ENCODE data around the gene TMEM51.

DNA sequence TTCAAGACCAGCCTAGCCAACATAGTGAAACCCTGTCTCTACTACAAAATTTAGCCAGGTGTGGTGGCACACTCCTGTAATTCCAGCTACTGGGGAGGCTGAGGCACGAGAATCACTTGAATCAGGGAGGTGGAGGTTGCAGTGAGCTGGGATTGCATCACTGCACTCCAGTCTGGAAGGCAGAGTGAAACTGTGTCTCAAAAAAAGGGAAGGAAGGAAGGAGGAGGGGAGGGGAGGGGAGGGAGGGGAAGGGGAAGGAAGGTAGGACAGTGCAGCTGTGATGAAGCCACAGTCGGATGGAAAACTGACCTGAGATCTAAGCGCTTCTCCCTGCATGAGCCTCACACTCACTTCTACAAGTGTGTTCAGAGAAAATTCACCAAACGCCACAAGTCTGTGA, 71.4 kb downstream of the TMEM51 start:
- TF ChIP-seq, protein P1, sequence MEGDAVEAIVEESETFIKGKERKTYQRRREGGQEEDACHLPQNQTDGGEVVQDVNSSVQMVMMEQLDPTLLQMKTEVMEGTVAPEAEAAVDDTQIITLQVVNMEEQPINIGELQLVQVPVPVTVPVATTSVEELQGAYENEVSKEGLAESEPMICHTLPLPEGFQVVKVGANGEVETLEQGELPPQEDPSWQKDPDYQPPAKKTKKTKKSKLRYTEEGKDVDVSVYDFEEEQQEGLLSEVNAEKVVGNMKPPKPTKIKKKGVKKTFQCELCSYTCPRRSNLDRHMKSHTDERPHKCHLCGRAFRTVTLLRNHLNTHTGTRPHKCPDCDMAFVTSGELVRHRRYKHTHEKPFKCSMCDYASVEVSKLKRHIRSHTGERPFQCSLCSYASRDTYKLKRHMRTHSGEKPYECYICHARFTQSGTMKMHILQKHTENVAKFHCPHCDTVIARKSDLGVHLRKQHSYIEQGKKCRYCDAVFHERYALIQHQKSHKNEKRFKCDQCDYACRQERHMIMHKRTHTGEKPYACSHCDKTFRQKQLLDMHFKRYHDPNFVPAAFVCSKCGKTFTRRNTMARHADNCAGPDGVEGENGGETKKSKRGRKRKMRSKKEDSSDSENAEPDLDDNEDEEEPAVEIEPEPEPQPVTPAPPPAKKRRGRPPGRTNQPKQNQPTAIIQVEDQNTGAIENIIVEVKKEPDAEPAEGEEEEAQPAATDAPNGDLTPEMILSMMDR (conservative IDR thresholded peaks at IDR 0.05; ENCODE audit: low read depth, low read length) = no peak
- TF ChIP-seq EZH2 (IDR thresholded peaks at IDR 0.05; ENCODE audit: borderline replicate concordance, low read depth, low read length, poor library complexity, severe bottlenecking) = no peak
